ENCODE data around the gene LSAMP.

Gene LSAMP

GRCh38 chr3:116181159-116181558 is 264.1 kb downstream of the LSAMP start:
- Histone ChIP-seq H3K9me3 (ENCODE audit: control insufficient read depth, insufficient read depth, low read length) (no peaks in the 10 kb centered on the region), H3K27me3 (ENCODE audit: control insufficient read depth, insufficient read depth, low read length) (no peaks in the 10 kb centered on the region), H3K4me3 (ENCODE audit: low read depth, low read length) (no peak overlapping the region), H3K36me3 (ENCODE audit: control insufficient read depth, insufficient read depth, low read length) (no peaks in the 10 kb centered on the region), H3K4me1 (ENCODE audit: control insufficient read depth, insufficient read depth, low read length) (no peaks in the 10 kb centered on the region), H3K9ac (ENCODE audit: low read depth, low read length) (no peak overlapping the region)

- Histone ChIP-seq H3K27me3 (ENCODE audit: control insufficient read depth, insufficient read depth, low read length) (no peaks in the 10 kb centered on the region), H3K9me3 (ENCODE audit: control insufficient read depth, insufficient read depth, low read length) (no peaks in the 10 kb centered on the region), H3K9ac (ENCODE audit: low read depth, low read length) (no peak overlapping the region), H3K4me3 (ENCODE audit: low read depth, low read length) (no peak overlapping the region), H3K36me3 (ENCODE audit: control insufficient read depth, insufficient read depth, low read length) (no peaks in the 10 kb centered on the region), H3K4me1 (ENCODE audit: control insufficient read depth, insufficient read depth, low read length) (no peaks in the 10 kb centered on the region)
Observed at GRCh38 chr3:116179091-116179490, 266.2 kb downstream of the LSAMP start.

- Histone ChIP-seq H3K4me3 (ENCODE audit: low read depth, low read length) (no peak overlapping the region), H3K36me3 (ENCODE audit: control insufficient read depth, insufficient read depth, low read length) (no peaks in the 10 kb centered on the region), H3K27me3 (ENCODE audit: control insufficient read depth, insufficient read depth, low read length) (no peaks in the 10 kb centered on the region), H3K4me1 (ENCODE audit: control insufficient read depth, insufficient read depth, low read length) (no peaks in the 10 kb centered on the region), H3K9ac (ENCODE audit: low read depth, low read length) (peak overlapping the region; percentile 10), H3K9me3 (ENCODE audit: control insufficient read depth, insufficient read depth, low read length) (no peaks in the 10 kb centered on the region)
Observed at GRCh38 chr3:116176974-116177555, 268.2 kb downstream of the LSAMP start.

GRCh38 chr3:116166121-116166520 is 279.2 kb downstream of the LSAMP start:
- no peaks in the 10 kb centered on the region for H3K36me3 ChIP-seq (ENCODE audit: control insufficient read depth, insufficient read depth, low read length)
- peaks cover 2% of the 10 kb centered on the region for H3K4me1 ChIP-seq (ENCODE audit: control insufficient read depth, insufficient read depth, low read length)
- H3K4me3 ChIP-seq (ENCODE audit: low read depth, low read length) = no peak overlapping the region
- no peak overlapping the region for H3K9ac ChIP-seq (ENCODE audit: low read depth, low read length)
- H3K9me3 ChIP-seq (ENCODE audit: control insufficient read depth, insufficient read depth, low read length) = no peaks in the 10 kb centered on the region
- H3K27me3 ChIP-seq (ENCODE audit: control insufficient read depth, insufficient read depth, low read length) = no peaks in the 10 kb centered on the region

GRCh38 chr3:116165641-116166040 is 279.6 kb downstream of the LSAMP start:
- Histone ChIP-seq H3K27me3 (ENCODE audit: control insufficient read depth, insufficient read depth, low read length) (no peaks in the 10 kb centered on the region), H3K4me3 (ENCODE audit: low read depth, low read length) (no peak overlapping the region), H3K9me3 (ENCODE audit: control insufficient read depth, insufficient read depth, low read length) (no peaks in the 10 kb centered on the region), H3K9ac (ENCODE audit: low read depth, low read length) (no peak overlapping the region), H3K36me3 (ENCODE audit: control insufficient read depth, insufficient read depth, low read length) (no peaks in the 10 kb centered on the region), H3K4me1 (ENCODE audit: control insufficient read depth, insufficient read depth, low read length) (peaks cover 2% of the 10 kb centered on the region)

- Histone ChIP-seq H3K4me1 (ENCODE audit: control insufficient read depth, insufficient read depth, low read length) (peaks cover 2% of the 10 kb centered on the region), H3K27me3 (ENCODE audit: control insufficient read depth, insufficient read depth, low read length) (no peaks in the 10 kb centered on the region), H3K9ac (ENCODE audit: low read depth, low read length) (no peak overlapping the region), H3K36me3 (ENCODE audit: control insufficient read depth, insufficient read depth, low read length) (no peaks in the 10 kb centered on the region), H3K4me3 (ENCODE audit: low read depth, low read length) (no peak overlapping the region), H3K9me3 (ENCODE audit: control insufficient read depth, insufficient read depth, low read length) (no peaks in the 10 kb centered on the region)
Observed at GRCh38 chr3:116165135-116165534, 280.2 kb downstream of the LSAMP start.

GRCh38 chr3:116164039-116164438 is 281.2 kb downstream of the LSAMP start:
- H3K4me3 ChIP-seq (ENCODE audit: low read depth, low read length) = no peak overlapping the region
- no peaks in the 10 kb centered on the region for H3K9me3 ChIP-seq (ENCODE audit: control insufficient read depth, insufficient read depth, low read length)
- H3K27me3 ChIP-seq (ENCODE audit: control insufficient read depth, insufficient read depth, low read length) = no peaks in the 10 kb centered on the region
- no peak overlapping the region for H3K9ac ChIP-seq (ENCODE audit: low read depth, low read length)
- peaks cover 2% of the 10 kb centered on the region for H3K4me1 ChIP-seq (ENCODE audit: control insufficient read depth, insufficient read depth, low read length)
- no peaks in the 10 kb centered on the region for H3K36me3 ChIP-seq (ENCODE audit: control insufficient read depth, insufficient read depth, low read length)

- Histone ChIP-seq H3K9me3 (ENCODE audit: control insufficient read depth, insufficient read depth, low read length) (no peaks in the 10 kb centered on the region), H3K4me1 (ENCODE audit: control insufficient read depth, insufficient read depth, low read length) (peaks cover 2% of the 10 kb centered on the region), H3K36me3 (ENCODE audit: control insufficient read depth, insufficient read depth, low read length) (no peaks in the 10 kb centered on the region), H3K4me3 (ENCODE audit: low read depth, low read length) (no peak overlapping the region), H3K27me3 (ENCODE audit: control insufficient read depth, insufficient read depth, low read length) (no peaks in the 10 kb centered on the region), H3K9ac (ENCODE audit: low read depth, low read length) (no peak overlapping the region)
Observed at GRCh38 chr3:116161575-116162525, 283.4 kb downstream of the LSAMP start.

GRCh38 chr3:116160594-116160993 is 284.7 kb downstream of the LSAMP start:
- peaks cover 3% of the 10 kb centered on the region for H3K27me3 ChIP-seq (ENCODE audit: control insufficient read depth, insufficient read depth, low read length)
- no peaks in the 10 kb centered on the region for H3K36me3 ChIP-seq (ENCODE audit: control insufficient read depth, insufficient read depth, low read length)
- no peak overlapping the region for H3K4me3 ChIP-seq (ENCODE audit: low read depth, low read length)
- H3K9me3 ChIP-seq (ENCODE audit: control insufficient read depth, insufficient read depth, low read length) = no peaks in the 10 kb centered on the region
- H3K4me1 ChIP-seq (ENCODE audit: control insufficient read depth, insufficient read depth, low read length) = peaks cover 2% of the 10 kb centered on the region
- H3K9ac ChIP-seq (ENCODE audit: low read depth, low read length) = no peak overlapping the region

GRCh38 chr3:116155841-116156240 is 289.4 kb downstream of the LSAMP start:
- H3K36me3 ChIP-seq (ENCODE audit: control insufficient read depth, insufficient read depth, low read length) = no peaks in the 10 kb centered on the region
- H3K4me3 ChIP-seq (ENCODE audit: low read depth, low read length) = no peak overlapping the region
- peaks cover 9% of the 10 kb centered on the region for H3K27me3 ChIP-seq (ENCODE audit: control insufficient read depth, insufficient read depth, low read length)
- H3K9me3 ChIP-seq (ENCODE audit: control insufficient read depth, insufficient read depth, low read length) = no peaks in the 10 kb centered on the region
- peaks cover 7% of the 10 kb centered on the region for H3K4me1 ChIP-seq (ENCODE audit: control insufficient read depth, insufficient read depth, low read length)
- H3K9ac ChIP-seq (ENCODE audit: low read depth, low read length) = no peak overlapping the region

GRCh38 chr3:116154389-116154788 is 290.9 kb downstream of the LSAMP start:
- Histone ChIP-seq H3K4me1 (ENCODE audit: control insufficient read depth, insufficient read depth, low read length) (peaks cover 15% of the 10 kb centered on the region), H3K9ac (ENCODE audit: low read depth, low read length) (no peak overlapping the region), H3K27me3 (ENCODE audit: control insufficient read depth, insufficient read depth, low read length) (peaks cover 9% of the 10 kb centered on the region), H3K9me3 (ENCODE audit: control insufficient read depth, insufficient read depth, low read length) (no peaks in the 10 kb centered on the region), H3K36me3 (ENCODE audit: control insufficient read depth, insufficient read depth, low read length) (no peaks in the 10 kb centered on the region), H3K4me3 (ENCODE audit: low read depth, low read length) (no peak overlapping the region)

GRCh38 chr3:116153174-116153573 is 292.1 kb downstream of the LSAMP start:
- Histone ChIP-seq H3K4me3 (ENCODE audit: low read depth, low read length) (no peak overlapping the region), H3K9me3 (ENCODE audit: control insufficient read depth, insufficient read depth, low read length) (no peaks in the 10 kb centered on the region), H3K27me3 (ENCODE audit: control insufficient read depth, insufficient read depth, low read length) (peaks cover 9% of the 10 kb centered on the region), H3K9ac (ENCODE audit: low read depth, low read length) (no peak overlapping the region), H3K4me1 (ENCODE audit: control insufficient read depth, insufficient read depth, low read length) (peaks cover 21% of the 10 kb centered on the region), H3K36me3 (ENCODE audit: control insufficient read depth, insufficient read depth, low read length) (no peaks in the 10 kb centered on the region)
